HG02884 (cell line): ENCODE measurements around the gene PPP6R2.
"Not testable (repeated sequence)": the region's sequence is repeated elsewhere in the genome, so short reads cannot be mapped to it uniquely, and the experiment has no call there.

Experiments
- ATAC-seq: cut with Tn5 transposase; IDR thresholded peaks from one replicate; pipeline ENCODE4 v1.9.1; 2021; ENCODE audit warnings: mild to moderate bottlenecking, moderate library complexity; ENCODE audit not compliant: unreplicated experiment

Gene PPP6R2

GRCh38 chr22:50317674-50318073 lies 25.5 kb upstream of the PPP6R2 start:
- ATAC-seq = no peak

DNA sequence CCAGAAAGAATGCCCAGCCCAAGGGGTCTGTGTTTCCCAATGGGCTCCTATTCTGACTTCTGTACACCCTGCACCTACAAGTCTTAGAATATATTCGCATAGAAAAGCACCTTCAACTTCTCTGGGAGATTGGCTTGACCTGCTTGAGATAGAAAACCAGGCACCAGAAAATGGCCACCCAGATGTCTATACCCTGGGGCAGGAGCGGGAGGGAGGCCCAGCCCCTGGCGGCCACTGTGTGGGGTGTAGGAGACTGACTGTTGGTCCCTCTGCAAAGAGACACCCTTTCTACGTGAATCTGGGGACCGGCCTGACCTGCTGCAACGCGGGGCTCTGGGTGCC lies 24.8 kb upstream of the PPP6R2 start:
- no peak for ATAC-seq

DNA sequence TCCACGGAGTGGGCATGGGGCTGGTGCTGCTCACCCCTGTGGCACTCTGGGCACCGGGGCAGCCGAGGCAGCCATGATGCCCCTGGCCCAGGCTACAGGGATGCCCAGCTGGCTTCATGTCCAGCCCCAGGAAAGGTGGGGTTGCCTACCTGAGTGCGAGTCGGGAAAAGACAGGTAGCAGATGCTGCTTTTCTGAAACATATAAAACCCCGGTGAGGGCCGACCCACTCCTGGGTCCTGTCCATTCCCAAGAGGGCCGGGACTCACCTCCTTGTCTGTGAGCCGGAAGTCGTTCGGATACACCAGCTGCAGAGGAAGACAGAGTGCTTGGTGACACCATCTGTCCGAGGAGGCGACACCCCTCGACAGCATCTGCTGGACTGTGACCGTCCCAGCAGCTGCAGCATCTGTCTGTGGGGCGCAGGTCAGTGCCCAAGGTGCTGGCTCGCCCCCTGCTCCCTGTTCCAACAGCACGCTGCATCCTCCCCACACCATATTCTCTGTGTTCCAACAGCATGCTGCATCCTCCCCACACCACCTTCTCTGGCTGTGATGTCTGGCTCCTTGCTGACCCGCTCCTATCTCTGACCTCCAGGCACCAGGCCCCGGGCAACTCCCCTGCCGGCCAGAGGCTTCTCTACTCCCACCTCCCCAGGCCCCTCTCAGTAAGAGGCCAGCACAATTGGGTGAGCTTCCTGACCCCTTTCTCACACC lies 24.3 kb upstream of the PPP6R2 start:
- ATAC-seq = no peak

GRCh38 chr22:50319503-50319951 lies 23.6 kb upstream of the PPP6R2 start:
- no peak for ATAC-seq

DNA sequence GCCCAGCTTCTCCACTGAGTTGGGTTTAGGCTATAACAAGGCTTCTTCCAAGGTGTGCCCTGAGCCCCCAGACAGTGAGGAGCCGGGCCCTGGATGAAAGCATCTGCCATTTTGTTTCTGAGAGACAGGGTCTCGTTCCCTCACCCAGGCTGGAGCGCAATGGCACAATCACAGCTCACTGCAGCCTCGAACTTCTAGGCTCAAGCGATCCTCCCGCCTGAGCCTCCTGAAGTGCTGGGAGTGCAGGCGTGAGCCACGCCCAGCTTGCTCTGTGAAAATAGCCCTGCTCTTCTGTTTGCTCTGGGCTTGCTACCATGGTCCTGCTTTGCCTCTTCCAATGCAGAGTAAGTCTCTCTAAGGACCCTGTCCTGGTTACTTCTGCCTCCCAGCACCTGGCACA lies 23.0 kb upstream of the PPP6R2 start:
- ATAC-seq = no peak

DNA sequence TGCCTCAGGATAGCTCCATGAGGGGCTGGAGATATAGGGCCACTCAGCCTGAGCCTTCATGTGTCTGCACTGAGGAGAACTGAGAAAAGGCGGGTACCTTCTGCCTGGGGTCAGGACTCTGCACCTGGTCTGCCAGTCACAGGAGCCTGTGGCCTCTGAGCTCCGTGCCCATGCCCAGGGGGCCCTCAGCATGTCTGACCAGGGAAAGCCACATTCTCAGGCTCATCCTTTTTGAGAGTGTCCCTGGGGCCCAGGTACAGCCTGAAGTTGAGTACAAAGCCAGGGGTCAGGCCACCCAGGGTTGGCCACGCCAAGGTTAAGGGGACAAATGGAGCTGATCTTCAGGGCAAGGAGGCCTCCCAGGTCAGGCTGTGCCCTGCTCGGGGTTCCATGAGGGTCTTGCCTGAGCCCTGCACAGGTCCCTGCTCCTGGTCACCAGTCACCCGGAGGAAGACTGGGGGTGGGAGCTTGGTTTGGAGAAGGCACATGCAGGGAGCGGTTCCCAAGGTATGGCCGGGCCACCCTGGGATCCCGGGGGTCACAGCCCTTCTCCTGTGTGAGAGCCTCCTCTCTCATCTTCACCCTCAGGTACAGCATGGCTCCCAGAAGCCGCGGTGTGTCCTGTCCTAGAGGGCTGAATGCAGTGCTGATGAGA lies 22.3 kb upstream of the PPP6R2 start:
- no peak for ATAC-seq

- ATAC-seq = not testable (repeated sequence)
These were observed 20.6 kb upstream of the PPP6R2 start for GRCh38 chr22:50322382-50323104.

- ATAC-seq = no peak
These were observed 19.2 kb upstream of the PPP6R2 start for GRCh38 chr22:50323900-50324299.

- ATAC-seq = no peak
These were observed 17.5 kb upstream of the PPP6R2 start for GRCh38 chr22:50325444-50326224.

- no peak for ATAC-seq
These were observed 16.7 kb upstream of the PPP6R2 start for GRCh38 chr22:50326225-50326955.

DNA sequence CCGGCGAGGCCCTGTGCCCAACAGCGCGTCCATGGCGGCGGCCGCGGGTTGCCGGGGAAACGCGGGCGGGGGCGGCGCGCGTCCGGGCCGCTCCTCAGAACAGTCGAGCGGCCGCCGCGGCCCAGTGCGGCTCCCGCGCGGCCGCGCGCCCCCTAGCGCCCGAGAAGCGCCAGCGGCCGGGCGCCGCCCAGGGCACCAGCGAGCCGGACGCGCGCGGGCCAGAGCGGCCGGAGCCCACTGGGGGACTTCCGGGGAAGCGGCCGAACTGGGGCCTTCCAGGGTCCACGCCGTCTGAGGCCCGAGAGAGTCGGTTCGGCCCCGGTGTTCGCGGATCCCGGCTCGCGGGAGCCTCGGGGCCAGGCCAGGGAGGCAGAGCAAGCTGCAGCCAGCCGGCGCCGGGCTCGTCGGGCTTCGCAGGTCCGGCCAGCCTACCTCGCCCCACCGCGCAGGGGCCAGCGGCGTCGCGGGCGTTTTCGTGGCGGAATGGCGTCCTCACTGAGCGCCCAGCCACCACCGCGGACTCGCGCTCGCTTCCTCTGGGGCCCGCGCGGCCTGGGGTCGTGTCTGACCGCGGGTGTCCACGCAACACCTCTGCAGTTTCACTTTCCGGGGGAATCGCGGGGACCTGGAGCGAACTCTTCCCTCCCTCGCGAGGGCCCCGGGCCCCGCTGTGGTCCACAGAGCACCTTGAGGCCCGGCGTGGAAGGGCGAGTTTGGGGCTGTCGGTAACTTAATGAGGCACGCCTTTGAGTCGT lies 16.0 kb upstream of the PPP6R2 start, which contains the start of gene DENND6B:
TSS of gene DENND6B (minus strand) at position 57 of the 755 bp plus-strand sequence. CDS start at position 33, 24 bp downstream.
- ATAC-seq = no peak

- ATAC-seq = no peak
These were observed 15.5 kb upstream of the PPP6R2 start for GRCh38 chr22:50327711-50328019.

DNA sequence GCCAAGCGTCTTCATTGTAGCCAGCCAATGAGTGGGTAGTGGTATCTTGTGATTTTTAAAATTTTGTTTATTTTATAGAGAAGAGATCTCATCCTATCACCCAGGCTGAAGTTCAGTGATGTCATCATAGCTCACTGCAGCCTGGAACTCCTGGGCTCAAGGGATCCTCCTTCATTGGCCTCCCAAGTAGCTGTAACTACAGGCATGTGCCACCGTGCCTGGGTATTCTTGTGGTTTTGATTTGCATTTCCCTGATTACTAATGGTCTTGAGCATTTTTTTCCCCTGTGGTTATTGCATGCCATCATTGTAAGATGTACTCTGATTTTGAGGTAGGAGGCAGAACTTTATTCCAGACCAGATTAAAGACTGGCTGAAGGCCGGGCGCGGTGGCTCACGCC lies 13.9 kb upstream of the PPP6R2 start:
- no peak for ATAC-seq

- not testable (repeated sequence) for ATAC-seq
These were observed 8.7 kb upstream of the PPP6R2 start for GRCh38 chr22:50334433-50334832.

- ATAC-seq = no peak
These were observed 5.7 kb upstream of the PPP6R2 start for GRCh38 chr22:50337262-50338041.

GRCh38 chr22:50338042-50338573 lies 5.0 kb upstream of the PPP6R2 start:
- ATAC-seq = no peak

- no peak for ATAC-seq
These were observed 4.2 kb upstream of the PPP6R2 start for GRCh38 chr22:50338860-50339462.
